ENCODE results near the gene PTPRE.

The PTPRE gene

DNA sequence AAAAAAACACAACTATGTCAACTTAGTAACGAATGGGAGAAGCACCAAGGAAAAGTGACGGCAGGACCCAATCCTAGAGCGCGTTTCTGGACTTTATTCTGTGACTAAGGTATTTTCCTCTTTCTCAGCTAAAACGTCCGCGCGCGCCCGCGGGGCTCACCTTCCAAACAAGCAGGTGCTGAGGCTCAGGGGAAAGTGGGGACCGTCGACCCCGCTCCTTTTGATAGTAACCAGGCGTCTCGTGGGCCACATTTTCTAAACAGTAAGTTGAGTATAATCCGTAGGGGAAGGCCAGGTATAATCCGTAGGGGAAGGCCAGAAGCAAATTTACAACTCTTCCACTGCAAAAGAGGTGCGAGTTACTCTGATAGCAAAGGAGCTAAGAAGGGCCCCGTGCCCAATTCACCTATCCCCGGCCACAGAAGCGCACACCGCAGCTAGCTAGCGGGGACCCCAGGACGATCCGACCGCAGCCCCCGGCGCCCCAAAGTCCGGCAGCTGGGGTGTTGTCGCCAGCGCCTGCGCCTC lies 218.6 kb downstream of the PTPRE start:
- no peak for DNase-seq (ENCODE audit: low read depth)

- DNase-seq (ENCODE audit: low read depth), result peak; percentile 77
Measured at GRCh38 chr10:128125944-128126764, 219.3 kb downstream of the PTPRE start, which contains the start of gene MKI67. Gene MKI67 (minus strand): TSS chr10:128126423. CDS start chr10:128125667, 756 bp downstream.

DNA sequence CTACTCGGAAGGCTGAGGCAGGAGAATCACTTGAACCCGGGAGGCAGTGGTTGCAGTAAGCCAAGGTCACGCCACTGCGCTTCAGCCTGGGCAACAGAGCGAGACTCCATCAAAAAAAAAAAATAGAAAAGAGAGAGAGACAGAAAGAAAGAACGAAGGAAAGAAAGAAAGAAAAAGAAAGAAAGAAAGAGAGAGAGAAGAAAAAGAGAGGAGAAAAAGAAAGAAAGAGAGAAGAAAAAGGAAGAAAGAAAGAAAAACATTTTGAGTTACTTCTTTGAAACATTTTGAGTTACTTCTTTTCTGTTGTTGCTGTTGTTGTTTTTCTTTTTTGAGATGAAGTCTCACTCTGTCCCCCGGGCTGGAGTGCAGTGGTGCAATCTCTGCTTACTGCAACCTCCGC lies 221.7 kb downstream of the PTPRE start:
- no peak for DNase-seq (ENCODE audit: low read depth)

- DNase-seq (ENCODE audit: low read depth), result no peak
Measured at GRCh38 chr10:128130051-128130450, 223.1 kb downstream of the PTPRE start.

Measured in stimulated activated CD8-positive, alpha-beta memory T cell treated with anti-CD3 and anti-CD28 coated beads, Interleukin-12 subunit alpha, Interleukin-12 subunit beta, amount 100 ng/mL, for 4 hours (primary cell).